GM12875 (cell line): ENCODE measurements around the gene TAPT1.

ENCODE experiments used
- H3K4me3 ChIP-seq: one replicate; pipeline ENCODE4 v1.5.1; 2011; ENCODE audit warnings: low read depth, low read length, control low read depth
- CTCF ChIP-seq: IDR thresholded peaks from 2 replicates; pipeline ENCODE4 v1.5.1; 2011; ENCODE audit warnings: low read depth, mild to moderate bottlenecking, control low read depth, inconsistent platforms, low read length, moderate library complexity, borderline replicate concordance; ENCODE audit not compliant: insufficient read depth

TAPT1 gene

GRCh38 chr4:16122784-16123183 lies 103.5 kb downstream of the TAPT1 start:
- H3K4me3 ChIP-seq, result no peak overlapping the region
- TF ChIP-seq CTCF, result no peak

- no peak for TF ChIP-seq CTCF
- H3K4me3 ChIP-seq, result no peak overlapping the region
Observed at GRCh38 chr4:16122308-16122711, 104.0 kb downstream of the TAPT1 start.

- TF ChIP-seq CTCF, result no peak
Observed at GRCh38 chr4:16120720-16121119, 105.6 kb downstream of the TAPT1 start.

GRCh38 chr4:16119981-16120380 lies 106.3 kb downstream of the TAPT1 start:
- no peak overlapping the region for H3K4me3 ChIP-seq
- TF ChIP-seq CTCF, result no peak

More at GRCh38 chr4:16120720-16121119, 105.6 kb downstream of the TAPT1 start:
- H3K4me3 ChIP-seq, result no peak overlapping the region

- TF ChIP-seq CTCF, result no peak
- no peak overlapping the region for H3K4me3 ChIP-seq
Observed at GRCh38 chr4:16118090-16118489, 108.2 kb downstream of the TAPT1 start.

GRCh38 chr4:16117164-16117563 lies 109.1 kb downstream of the TAPT1 start:
- no peak for TF ChIP-seq CTCF
- no peak overlapping the region for H3K4me3 ChIP-seq

GRCh38 chr4:16116493-16116990 lies 109.7 kb downstream of the TAPT1 start:
- TF ChIP-seq CTCF, result no peak
- H3K4me3 ChIP-seq, result no peak overlapping the region
